HG02973 (cell line): Measurements from ENCODE around the gene RECK.
"Not testable (repeated sequence)": the region's sequence is repeated elsewhere in the genome, so short reads cannot be mapped to it uniquely, and the experiment has no call there.

Experiments used
- ATAC-seq: cut with Tn5 transposase; IDR thresholded peaks from one replicate; pipeline ENCODE4 v1.9.1; 2021; ENCODE audit warnings: moderate library complexity; ENCODE audit not compliant: unreplicated experiment

RECK gene

GRCh38 chr9:36102742-36103495 is 66.2 kb downstream of the RECK start:
- no peak for ATAC-seq

- no peak for ATAC-seq
Measured at GRCh38 chr9:36109071-36109470, 72.4 kb downstream of the RECK start.

- ATAC-seq: no peak
Measured at GRCh38 chr9:36110434-36110833, 73.7 kb downstream of the RECK start.

GRCh38 chr9:36112516-36112915 is 75.8 kb downstream of the RECK start:
- no peak for ATAC-seq

GRCh38 chr9:36113999-36114398 is 77.3 kb downstream of the RECK start:
- ATAC-seq: no peak

GRCh38 chr9:36116593-36116992 is 79.9 kb downstream of the RECK start:
- ATAC-seq: no peak

- no peak for ATAC-seq
Measured at GRCh38 chr9:36118201-36118600, 81.5 kb downstream of the RECK start.

- ATAC-seq: no peak
Measured at GRCh38 chr9:36118706-36119105, 82.0 kb downstream of the RECK start.

- no peak for ATAC-seq
Measured at GRCh38 chr9:36119476-36119875, 82.8 kb downstream of the RECK start.

- no peak for ATAC-seq
Measured at GRCh38 chr9:36120705-36121104, 84.0 kb downstream of the RECK start.

GRCh38 chr9:36121971-36122370 is 85.3 kb downstream of the RECK start:
- no peak for ATAC-seq

GRCh38 chr9:36123515-36123914 is 86.8 kb downstream of the RECK start:
- no peak for ATAC-seq

GRCh38 chr9:36125062-36125855 is 88.5 kb downstream of the RECK start:
- no peak for ATAC-seq

- ATAC-seq: no peak
Measured at GRCh38 chr9:36126016-36126730, 89.5 kb downstream of the RECK start.

- ATAC-seq: no peak
Measured at GRCh38 chr9:36127652-36128244, 91.0 kb downstream of the RECK start.

GRCh38 chr9:36128349-36128748 is 91.6 kb downstream of the RECK start:
- no peak for ATAC-seq

- no peak for ATAC-seq
Measured at GRCh38 chr9:36129139-36129538, 92.4 kb downstream of the RECK start.

- ATAC-seq: not testable (repeated sequence)
Measured at GRCh38 chr9:36131666-36132065, 95.0 kb downstream of the RECK start.

- ATAC-seq: no peak
Measured at GRCh38 chr9:36132086-36132485, 95.4 kb downstream of the RECK start.

- ATAC-seq: no peak
Measured at GRCh38 chr9:36134761-36135505, 98.2 kb downstream of the RECK start.
